GM19238 (cell line): ENCODE results near the gene TMC1.

Source experiments
- DNase-seq: peaks from one replicate; pipeline ENCODE4 v3.0.0; 2011; ENCODE audit warnings: low spot score; ENCODE audit not compliant: insufficient read length

The TMC1 gene

DNA sequence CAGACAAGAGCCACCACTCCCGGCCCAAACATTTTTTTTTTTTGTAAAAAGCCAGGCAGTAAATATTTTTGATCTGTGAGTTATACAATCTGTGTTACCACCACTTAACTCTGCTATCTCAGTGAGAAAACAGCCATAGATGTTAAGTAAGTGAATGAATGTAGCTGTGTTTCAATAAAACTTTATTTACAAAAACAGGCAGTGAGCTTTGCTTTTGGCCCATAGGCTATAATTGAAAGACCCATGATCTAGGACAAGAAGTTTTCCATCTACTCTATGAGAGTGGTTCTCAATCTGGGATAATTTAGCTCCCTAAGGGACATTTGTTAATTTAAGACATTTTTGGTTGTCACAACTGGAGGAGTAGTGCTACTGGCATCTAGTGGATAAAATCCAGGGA is 91.0 kb downstream of the TMC1 start:
- DNase-seq, result no peak

DNA sequence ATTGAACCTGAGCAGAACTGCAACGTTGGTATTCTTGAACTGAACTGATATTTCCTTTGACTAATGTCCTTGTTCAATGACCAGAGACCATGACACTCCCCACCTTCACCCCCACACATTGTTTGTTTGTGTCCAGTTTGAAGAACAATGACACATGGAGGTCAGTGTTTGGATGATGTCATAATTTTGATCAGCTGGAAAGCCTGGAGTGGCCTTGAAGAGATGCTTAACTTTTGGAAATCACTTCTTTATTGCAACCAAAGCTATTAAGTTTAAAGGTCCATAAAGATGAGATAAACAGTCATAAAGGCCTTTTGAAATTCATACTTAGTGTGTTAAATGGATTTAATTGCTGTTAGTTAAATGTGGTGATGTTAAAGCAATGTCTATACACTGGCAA is 92.7 kb downstream of the TMC1 start:
- no peak for DNase-seq

DNA sequence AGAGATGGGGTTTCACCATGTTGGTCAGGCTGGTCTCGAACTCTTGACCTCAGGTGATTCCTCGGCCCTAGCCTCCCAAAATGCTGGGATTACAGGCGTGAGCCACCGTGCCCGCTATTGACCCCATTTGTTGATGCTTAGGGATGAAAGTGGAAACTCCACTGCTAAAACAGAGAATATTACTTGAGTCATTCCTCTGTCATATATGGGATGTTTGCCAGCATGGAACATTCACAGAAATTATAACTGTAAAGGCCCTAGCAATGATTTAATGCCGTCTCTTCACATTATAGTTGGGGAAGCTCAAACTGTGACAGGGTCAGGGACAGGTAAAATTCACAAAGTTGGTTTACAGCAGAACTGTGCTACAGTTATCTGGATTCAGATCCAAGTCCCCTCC is 94.5 kb downstream of the TMC1 start:
- DNase-seq, result no peak

DNA sequence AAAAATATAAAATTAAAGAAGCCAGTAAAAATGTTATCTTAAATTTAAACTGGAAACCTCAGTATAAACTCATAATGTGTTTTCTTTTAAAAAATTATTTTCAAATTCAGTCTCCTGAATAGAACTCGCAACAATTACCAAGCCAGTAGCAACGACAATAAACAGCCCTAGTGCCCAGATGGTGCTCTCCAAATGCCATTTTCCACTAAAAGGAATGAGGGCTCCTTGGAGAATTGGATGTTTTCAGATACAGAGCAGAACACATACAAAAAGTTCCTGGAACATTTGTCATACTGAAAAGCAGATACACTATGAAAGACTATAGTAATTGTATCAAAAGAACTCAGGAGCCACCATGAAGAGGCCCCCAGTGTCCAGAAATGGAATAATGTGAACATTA is 97.4 kb downstream of the TMC1 start:
- no peak for DNase-seq

DNA sequence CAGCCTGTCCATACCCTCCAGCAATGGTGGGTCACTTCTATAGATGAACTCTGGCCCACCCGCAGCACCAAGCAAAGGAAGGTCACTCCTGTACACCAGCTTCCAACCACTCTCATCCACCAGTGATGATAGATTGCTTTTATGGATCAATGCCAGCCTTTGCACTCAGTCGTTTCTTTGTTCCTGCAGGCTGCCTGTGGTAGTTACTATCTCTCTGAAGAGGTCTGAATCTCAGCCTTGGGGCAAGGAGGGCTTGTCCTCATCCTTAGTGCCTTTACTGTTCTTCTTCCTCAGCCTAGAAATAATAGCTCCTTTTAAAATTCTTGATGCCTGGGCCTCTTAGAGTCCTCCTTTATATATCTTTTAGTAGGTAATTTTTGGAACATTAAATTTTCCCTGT is 100.8 kb downstream of the TMC1 start:
- no peak for DNase-seq

DNA sequence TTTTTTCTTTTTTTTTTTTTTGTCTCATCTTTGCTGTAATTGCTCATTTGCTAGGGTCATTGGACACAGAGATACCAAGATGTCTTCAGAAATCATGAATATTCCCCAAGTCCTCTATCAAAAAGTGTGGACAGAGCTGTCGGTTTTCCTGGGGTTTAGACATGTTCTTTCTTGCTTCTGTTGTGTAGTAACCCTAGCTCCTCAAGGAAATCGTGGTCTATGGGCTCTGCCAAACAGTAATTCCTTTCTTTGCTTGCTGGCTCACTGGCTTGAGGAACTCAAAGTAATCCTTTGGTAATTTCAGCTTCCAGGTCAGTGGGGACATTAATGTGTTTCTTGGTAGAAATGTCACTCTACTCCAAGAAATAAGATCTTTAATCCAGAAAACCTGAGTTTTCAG is 101.7 kb downstream of the TMC1 start:
- no peak for DNase-seq

DNA sequence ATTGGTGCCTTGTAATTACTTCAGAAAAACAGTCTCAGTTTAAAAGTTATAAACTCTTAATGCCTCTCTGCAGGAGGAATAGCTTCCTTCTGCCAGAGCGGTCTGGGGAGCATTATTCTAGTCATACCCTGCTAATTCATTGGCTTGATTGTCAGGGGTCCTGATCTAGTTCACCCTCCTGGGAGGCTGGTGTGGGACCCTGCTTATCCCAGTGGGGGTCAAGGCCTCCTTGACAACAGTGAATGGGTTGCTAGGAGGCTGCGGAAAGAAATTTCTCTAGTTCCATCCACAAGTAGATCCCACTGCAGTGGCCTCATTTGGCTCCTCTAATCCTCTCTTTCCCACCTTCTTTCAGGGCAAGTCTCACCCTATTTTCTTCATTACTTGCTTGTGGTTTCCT is 105.7 kb downstream of the TMC1 start:
- no peak for DNase-seq

DNA sequence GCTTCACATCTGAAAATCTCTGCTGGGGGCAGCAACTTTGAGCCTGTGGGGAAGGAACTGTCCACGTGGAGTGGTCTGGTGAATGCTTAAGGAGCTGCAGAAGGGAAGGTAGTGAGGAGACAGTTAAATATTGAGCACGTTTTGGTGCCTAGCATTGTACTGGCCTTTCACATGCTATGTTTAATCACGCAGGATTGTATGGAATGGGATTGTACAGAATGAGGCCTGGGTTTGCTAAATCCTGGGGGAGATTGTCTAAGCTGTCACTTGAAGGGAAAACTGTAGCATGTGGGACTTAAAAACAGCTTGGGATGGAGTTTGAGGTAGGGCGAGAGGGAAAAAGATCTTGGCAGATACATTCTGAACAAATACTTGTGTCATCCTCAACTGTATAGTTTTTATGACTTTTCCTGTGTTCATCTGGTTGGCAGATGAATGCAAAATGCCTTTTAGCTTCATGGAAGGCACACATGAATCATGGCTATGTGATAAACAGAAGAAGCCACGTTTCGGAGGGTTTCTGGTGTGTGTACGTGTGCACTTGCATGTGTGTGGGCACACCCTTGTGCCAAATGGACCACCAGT is 106.6 kb downstream of the TMC1 start:
- no peak for DNase-seq

DNA sequence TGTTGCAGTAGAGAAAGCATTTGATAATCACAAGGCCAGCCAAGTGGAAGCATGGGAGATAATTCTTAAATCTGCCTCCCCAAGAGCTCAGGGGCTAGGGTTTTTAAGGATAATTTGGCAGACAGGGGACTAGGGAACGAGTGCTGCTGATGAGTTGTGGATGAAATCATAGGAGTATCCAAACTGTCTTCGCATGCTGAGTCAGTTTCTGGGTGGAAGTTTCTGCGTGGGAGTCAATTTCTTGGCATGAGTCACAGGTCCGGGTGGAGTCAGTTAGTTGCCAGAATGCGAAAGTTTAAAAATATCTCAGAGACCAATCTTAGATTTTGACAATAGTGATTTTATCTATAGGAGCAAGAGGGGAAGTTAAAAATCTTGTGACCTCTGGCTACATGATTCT is 112.6 kb downstream of the TMC1 start:
- no peak for DNase-seq

DNA sequence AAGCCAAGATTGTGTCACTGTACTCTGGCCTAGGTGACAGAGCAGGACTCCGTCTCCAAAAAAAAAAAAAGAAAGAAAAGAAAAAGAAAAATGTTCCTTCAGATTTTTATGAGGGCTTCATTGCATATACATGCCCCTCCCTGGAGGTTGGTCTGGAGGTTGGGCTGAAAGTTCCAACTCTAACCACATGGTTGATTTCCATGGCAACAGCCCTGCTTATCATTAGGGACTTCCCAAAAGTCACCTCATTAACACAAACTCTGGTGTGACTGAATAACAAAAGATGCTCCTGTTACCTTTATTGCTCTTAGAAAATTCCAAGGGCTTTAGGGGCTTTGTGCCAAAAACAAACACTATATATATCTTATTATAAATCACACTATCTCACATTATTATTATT is 113.8 kb downstream of the TMC1 start:
- DNase-seq, result peak; percentile 13

DNA sequence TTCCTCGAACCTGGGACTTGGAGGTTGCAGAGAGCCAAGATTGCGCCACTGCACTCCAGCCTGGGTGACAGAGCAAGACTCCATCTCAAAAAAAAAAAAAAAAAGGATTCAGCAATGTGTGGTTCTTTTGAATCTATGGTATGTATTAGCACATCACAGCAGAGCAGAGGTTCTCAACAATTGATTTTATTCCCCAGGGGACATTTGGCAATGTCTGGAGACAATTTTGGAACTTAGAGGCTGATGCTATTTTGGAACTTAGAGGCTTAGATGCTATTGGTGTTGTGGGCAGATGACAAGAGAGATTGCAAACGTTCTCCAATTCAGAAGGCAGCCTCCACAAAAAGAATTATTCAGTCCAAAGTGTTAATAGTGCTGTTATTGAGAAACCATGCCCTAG is 115.2 kb downstream of the TMC1 start:
- DNase-seq, result no peak

DNA sequence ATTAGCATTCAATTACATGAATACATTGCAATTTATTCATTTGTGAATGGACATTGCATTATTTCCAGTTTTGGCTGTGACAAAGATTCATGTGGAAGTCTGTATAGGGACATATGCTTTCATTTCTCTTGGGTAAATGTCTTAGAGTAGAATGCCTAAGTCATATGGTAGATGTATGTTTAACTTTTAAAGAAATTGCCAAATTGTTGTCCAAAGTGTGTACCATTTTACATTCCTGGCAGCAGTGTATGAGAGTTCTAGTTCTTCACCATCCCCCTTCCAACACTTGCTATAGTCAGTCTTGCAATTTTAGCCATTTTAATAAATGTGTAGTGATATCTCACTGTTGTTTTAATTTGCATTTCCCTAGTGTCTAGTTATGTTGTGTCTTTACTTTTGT is 122.2 kb downstream of the TMC1 start:
- DNase-seq, result no peak

DNA sequence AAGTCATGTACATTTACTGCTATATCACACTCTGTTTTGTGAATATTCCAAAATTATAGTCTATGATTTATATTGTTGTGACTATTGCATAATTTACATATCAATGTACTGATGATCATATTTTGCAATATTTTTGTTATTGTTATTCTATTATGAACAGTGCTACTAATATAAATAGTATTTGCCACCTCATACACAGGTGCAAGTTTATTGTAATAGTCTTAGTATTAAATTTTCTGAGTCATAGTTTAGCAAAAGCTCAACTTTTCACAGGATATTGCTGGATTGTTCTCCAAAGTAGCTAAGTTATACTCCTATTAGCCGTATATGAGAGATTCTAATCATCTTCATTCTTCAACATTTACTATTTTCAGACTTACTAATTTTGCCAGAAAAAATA is 124.7 kb downstream of the TMC1 start:
- no peak for DNase-seq

DNA sequence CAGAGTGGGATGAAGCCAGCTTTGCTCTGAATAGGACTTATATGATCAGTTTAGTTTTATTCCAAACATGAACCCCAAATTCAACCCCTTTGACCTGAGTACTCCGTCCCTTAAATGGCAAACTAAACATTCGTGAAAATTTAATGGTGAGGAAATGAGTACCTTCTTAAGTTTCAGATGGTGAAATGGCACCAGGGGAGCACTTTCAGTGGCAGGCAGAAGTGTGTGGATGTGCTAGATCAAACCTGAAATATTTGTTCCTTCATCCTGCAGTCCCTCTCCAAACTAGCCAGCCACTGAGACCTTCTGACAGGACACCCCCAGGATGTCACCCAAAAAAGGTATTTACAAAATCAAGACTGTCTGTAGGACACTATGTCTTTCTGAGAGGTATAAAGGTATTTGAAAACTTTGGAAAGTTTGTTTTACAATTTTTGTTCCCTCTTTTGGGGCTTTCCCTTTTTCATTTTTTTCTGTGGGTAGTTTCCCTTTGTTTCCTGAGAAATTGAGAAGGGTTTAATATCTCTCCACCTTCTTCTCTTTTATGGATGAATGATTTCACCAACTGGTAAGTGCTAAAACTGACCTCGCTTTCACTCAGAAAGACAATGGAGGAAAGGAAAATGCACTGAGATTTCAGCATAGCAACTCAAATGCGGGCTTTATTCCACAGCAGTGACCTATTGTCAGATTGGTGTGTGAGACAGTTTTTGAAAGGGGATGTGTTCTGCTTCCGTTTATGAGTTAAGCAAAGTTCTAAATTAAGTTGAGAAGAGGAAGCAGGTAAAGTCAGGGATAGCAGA is 127.1 kb downstream of the TMC1 start:
- DNase-seq, result no peak

DNA sequence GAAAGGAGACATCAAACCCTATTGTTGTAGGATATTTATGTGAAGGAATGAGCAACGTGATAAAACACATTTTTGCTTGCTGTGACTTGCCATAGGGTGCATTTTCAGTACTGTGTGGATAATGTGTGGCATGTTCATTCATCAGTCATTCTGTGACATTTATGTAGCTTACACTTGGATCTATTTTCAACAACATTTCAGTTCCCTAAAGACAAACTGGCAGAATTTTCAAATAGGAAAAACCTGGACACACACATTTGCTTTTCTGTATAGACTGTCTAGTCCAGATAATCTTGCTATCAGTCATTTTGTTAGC is 127.7 kb downstream of the TMC1 start:
- no peak for DNase-seq

DNA sequence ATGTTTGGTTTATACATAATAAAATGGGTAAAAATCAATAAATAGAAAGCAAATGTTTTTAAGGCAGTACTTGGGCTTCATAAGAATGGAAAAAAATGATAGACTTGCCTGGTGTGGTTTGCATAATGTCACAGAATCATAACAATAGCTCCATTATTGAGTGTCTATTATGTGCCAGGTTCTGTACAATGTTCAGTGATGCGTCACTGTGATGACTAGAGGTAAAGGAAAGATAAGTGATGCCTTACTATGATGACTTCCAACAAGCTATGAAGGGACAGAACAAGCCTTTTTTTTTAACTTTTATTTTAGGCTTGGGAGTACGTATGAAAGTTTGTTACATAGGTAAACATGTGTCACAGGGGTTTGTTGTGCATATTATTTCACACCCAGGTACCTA is 128.8 kb downstream of the TMC1 start:
- no peak for DNase-seq

DNA sequence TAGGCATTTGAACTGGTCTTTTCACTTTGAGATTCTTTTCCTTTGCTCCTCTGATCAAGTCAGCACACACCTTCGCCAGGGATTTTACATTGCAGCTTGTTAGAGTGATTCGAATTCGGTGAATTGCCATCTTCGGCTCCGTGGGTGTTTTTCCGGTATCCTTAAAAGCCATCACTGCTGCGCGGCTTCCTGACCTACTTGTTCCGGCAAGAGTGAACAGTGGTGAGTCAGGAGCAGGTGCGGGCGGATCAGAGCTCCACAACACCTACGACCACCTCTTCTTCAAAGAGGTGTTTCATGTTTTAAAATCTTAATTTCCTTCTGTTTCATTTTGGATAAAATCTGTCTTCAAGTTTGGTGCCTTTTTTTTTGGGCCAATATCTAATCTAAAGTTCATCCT is 134.6 kb downstream of the TMC1 start:
- DNase-seq, result no peak

DNA sequence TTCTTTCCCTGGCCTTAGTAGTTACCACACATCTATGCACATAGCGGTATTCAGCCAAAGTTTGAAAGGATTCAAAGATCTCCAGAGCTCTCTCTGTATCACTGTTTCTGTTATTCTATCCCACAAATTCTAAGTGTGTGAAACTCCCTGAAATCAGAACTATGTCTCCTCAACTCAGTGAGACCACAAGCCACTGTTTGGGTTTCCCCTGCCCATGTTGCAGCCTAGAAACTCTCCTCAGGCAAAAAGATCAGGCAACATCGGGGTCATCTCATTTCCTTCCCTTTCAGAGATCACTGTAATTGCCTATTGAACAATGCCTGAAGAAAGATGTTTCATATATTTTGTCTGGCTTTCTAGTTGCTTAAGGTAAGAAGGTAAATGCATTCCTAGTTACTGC is 135.6 kb downstream of the TMC1 start:
- no peak for DNase-seq

DNA sequence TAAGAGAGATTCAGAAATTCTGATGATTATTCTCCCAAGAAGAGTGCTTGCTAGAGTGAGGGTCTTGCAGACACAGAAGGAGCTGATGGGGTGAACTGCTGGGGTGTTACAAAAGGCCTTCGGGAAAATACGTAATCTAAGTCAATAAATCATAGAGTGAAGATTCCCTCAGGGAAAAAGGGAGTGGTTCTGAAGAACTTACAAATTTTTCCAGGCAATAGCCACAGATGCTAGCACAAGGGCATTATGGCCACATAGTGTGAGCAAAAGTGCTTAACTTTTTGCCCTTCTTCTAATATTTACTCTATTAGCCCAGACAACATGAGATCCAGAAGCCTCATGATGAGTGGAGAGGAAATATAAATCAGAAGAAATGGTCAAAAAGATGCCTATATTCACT is 137.3 kb downstream of the TMC1 start:
- no peak for DNase-seq

DNA sequence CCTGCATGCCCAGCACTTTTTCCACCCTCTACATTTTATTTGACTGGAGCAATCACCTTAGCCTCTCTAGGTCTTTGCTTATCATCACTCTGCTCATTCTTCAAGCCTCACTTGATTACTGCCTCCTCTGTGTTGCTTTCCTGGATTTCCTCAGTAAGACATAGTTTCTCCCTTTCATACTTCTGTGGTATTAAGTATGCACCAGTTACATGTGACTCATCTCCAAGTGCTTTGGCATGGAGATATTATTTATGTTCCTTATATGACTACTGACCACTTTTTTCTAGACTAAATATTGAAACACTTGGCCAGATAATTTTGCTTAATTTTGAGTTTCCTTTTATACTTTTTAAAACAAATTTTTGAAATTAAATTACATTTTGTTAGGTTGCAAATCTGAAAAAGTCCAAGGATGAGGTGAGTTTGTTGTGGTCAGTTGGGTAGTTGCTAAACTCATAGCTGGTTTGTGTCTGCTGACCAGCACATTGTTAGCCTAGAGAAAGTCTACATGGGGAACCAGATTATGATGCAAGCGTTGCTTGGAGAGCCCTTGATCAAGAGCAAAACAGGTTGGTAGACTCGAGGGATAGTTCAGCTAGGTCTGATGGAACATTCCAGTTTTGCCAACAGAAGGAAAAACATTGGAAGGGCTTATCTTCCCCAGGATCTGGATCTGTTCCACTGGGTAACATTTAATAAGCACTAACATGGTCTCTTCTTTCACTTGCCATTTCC is 140.2 kb downstream of the TMC1 start:
- no peak for DNase-seq

DNA sequence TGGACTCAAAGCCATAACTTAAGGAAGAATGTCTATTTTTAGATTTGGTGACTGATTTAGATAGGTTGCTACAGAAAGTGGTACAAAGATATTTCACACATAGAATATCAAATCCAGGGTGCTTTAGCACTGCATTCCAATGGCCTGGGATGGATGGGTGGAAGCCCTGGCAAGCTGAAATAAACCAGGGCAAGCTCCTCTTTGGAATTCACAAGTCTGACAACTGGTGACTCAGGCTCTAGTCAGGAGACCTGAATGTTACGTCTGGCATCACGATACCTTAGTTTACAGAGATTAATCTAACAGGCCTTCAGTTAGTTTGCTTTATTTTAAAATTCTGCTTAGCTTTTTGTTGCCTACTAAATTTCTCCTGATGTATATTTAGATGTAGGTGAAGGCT is 144.0 kb downstream of the TMC1 start:
- DNase-seq, result no peak

DNA sequence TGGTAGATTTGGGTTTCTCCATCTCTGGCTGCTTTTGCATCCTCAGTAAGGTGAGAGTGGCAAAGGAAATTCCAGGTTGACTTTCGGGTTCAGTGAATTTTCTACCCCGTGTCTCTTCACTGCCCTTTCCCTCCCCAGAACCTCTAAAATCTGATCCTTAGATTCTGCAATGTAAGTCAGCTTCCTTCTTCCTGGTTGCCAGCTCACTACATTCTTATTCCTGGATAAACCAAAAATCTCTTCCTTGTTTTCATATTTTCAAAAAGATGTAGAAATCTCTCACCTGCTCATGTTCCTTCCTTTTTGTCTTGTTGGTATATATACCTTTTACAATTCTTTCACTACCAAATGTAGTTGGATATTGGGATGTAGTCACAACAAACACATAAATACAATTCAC is 145.8 kb downstream of the TMC1 start:
- DNase-seq, result no peak

DNA sequence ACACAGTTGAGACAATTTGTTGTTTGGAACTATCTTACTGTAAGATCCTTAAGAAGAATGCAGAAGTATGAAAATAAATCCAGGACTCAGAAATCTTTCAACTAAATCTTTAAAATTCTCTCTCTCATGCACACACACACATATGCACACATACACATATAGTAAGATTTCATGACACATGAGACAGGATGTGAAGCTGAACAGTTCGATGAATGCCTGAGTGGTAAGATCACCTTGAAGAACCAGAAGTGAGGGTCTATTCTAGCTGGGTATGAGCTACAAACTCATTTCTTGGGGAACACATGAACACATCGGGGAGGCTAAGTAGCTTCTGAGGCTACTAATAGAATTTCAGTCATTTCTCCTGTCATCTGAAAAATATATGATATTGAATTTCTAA is 153.6 kb downstream of the TMC1 start:
- no peak for DNase-seq
